HG02623 (cell line): ENCODE measurements around the gene PDE9A.

Experiments used
- ATAC-seq: cut with Tn5 transposase; IDR thresholded peaks from one replicate; pipeline ENCODE4 v1.9.1; 2021; ENCODE audit warnings: moderate library complexity; ENCODE audit not compliant: unreplicated experiment

The PDE9A gene

DNA sequence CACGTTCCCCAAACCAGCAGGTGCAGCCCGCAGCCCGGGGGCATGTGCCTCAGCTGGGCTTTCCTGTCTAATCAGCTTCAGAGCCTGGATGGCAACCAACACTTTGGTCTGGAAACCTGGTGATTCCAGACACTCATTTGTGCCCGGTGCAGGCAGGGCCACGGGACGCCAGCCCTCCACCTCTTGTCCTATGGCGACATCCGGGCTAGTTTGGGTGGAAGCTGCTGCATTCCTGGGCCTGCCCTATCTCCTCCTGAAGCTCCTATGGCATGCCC, 114.1 kb downstream of the PDE9A start:
- no peak for ATAC-seq

- ATAC-seq: no peak
These were observed 115.1 kb downstream of the PDE9A start for GRCh38 chr21:42768324-42769121.

DNA sequence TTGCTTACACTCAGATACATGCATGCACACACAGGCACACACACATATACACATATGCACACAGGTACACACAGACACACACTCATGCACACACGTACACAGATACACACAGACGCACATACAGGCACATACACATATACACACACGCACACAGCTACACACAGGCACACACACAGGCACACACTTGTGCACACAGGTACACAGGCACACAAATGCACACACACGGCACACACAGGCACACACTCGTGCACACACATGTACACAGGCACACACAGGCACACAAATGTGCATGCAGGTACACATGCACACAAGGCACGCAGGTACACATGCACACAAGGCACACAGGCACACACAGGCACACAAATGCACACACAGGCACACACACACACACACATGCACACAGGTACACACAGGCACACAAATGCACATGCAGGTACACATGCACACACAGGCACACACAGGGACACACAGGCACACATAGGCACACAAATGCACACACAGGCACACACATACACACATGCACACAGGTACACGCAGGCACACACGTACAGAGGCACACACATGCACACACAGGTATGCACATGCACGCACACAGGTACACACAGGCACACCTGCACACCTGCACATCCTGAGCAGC, 115.9 kb downstream of the PDE9A start:
- ATAC-seq: no peak

GRCh38 chr21:42769820-42770716, 116.6 kb downstream of the PDE9A start:
- ATAC-seq: no peak

GRCh38 chr21:42770717-42771502, 117.5 kb downstream of the PDE9A start:
- ATAC-seq: no peak

DNA sequence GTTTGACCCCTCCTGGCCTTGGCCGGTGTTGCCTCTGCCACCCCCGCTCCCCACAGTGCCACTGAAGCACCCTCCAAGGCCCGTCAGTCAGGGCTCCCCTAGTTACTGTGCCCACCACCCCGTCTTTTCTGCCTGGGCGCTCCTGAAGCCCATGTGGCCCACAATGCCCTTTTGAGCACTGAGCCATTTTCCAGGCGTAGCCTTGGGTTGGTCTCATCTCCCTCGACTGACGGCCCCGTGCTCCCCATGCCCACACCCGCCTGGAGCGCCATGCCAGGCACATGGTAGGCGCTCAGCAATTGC, 118.0 kb downstream of the PDE9A start:
- ATAC-seq: no peak

GRCh38 chr21:42775123-42775522, 121.7 kb downstream of the PDE9A start:
- no peak for ATAC-seq

DNA sequence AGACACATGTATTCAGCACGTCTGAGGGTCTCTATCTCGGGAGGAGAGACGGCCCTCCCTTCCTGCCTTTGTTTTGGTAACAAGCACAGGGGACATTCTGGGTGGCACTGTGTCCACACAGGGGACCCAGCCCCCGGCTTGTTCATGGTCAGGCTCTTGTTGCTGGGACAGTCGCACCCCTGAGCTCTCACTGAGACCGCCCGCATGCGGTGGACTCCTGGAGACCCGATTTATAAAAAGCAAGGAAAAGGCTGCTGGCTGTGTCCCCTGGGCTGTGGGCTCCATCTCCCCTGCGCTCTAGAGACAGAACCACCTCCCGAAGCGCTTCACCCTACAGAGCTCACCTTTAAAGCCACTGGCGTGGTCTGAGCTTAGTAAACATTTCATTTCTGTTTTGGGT, 122.5 kb downstream of the PDE9A start:
- no peak for ATAC-seq

- ATAC-seq: no peak
These were observed 123.8 kb downstream of the PDE9A start for GRCh38 chr21:42777064-42777756.

DNA sequence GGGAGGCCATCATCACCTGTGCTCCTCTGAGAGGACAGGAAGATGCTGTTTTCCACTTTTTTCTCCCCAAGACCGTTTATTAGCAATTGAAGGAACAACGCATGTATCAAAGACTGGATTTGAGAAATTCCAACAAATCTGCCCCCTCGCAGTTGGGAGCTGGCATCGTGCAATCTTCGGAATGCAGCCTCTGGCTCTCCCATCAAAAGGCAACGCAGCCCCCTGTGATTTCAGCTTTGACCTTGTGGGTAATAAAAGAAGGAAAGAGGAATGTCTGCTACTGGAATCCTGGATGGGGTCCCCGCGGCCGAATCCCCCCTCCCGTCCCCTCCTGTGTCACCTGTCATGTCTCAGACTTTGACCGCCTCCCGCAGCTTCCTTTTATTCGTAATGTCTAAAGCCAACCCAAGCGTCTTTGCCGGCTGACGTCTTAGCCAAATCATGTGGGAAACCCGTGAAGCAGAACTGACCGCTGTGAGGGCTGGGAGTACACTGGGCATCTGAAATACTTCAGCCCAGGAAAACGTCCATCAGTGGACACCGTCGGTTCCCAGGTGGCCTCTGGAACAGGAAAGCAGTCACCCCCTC, 124.4 kb downstream of the PDE9A start:
- no peak for ATAC-seq

DNA sequence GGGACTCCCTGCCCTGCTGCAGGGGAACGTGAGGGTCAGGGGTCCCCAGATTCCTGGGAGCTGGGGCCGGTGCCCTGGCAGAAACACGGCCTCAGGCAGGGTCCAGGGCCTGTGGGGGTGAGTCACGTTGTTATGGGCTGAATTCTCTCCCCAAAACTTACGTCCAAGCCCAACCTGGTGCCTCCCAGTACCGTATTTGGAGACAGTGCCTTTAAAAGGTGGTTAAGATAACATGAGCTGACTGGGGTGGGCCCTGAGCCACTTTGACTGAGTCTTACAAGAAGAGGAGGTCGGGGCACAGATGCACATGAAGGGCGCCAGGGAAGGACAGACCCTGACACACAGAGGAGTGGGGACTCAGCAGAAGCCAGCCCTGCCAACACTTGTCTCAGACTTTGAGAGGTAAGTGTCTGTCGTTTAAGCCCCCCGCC, 126.0 kb downstream of the PDE9A start:
- no peak for ATAC-seq

GRCh38 chr21:42780617-42781016, 127.2 kb downstream of the PDE9A start:
- no peak for ATAC-seq

- no peak for ATAC-seq
These were observed 127.9 kb downstream of the PDE9A start for GRCh38 chr21:42781150-42781970.

GRCh38 chr21:42781971-42782722, 128.7 kb downstream of the PDE9A start:
- ATAC-seq: no peak

DNA sequence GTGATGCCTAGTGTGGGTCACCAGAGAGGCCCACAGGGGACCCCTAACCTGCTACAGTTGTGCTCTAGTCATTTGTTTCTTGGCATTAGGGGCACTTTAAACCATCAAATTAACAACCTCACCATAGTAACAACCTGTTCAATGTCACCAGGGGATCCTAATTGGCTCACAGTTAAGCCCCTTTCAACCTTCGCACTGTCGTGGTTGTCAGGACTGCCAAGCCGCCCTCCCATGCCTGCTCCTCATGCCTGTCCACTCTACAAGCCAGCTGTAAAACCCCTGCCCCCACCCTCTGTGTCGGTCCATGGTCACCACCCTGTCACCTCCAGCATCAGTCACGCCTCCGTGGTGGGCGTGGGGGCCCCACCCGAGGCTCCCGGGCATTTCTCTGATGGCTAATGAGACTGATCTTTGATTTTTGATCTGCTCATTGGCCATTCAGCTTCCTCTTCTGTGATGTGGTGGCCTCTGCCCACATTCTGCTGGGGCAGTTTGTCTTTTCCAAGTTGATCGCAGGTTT, 129.4 kb downstream of the PDE9A start:
- ATAC-seq: no peak

DNA sequence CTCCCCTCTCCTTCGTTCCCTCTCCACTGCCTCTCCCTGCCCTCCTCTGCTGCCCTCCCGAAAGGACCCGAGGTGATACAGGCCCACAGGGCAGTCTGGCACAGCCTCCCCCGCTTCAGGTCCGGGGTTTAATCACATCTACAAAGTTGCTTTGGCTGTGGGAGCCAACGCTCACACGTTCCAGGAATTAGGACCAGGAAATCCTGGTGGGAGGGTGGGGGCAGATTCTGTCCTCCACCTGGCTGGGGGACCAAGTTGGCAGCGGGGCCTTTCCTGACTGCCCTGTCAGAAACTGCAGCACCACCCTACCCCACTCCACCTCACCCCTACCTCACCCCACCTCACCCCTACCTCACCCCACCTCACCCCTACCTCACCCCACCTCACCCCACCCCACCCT, 130.9 kb downstream of the PDE9A start:
- ATAC-seq: no peak

- ATAC-seq: no peak
These were observed 131.6 kb downstream of the PDE9A start for GRCh38 chr21:42784896-42785451.
